ENCODE results near the gene LMNB1.

GRCh38 chr5:126812199-126812570, 35.2 kb downstream of the LMNB1 start:
- no peak for TF ChIP-seq POLR2A (IDR thresholded peaks at IDR 0.05)
- TF ChIP-seq CTCF (IDR thresholded peaks at IDR 0.05) = no peak
